HG02840 (cell line): ENCODE data around the gene NPAS3.

Experiments
- ATAC-seq: cut with Tn5 transposase; IDR thresholded peaks from one replicate; pipeline ENCODE4 v1.9.1; 2021; ENCODE audit warnings: mild to moderate bottlenecking, moderate library complexity, moderate number of reproducible peaks; ENCODE audit not compliant: unreplicated experiment, low FRiP score

Gene NPAS3

DNA sequence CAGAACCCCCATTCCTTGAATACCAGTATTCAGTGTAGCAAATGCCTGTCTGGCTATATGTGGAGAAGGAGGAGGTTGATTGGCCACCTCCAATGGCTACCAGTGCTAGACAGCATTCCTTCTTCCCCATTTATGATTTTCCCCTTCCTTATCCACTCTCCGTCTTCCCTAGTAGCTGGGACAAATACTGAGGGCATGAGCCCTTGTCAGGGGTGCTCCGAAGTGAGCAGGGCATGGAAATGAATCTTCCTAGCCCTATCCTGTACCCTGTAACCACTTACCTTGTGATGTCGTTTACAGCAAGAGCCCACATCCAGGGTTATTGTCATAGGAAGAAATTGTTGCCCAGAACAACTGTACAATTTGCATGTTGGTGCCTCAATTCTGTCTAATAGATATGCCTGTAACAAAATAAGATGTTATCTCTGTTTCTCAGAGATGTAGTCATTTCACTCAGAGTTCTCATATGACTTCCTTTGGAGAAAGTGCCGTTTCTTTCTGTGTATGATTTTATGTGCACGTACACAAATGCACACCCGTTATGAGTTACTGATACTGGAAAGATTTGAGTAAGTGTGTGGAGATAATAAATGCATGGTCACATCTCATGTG lies 588.5 kb downstream of the NPAS3 start:
- no peak for ATAC-seq

DNA sequence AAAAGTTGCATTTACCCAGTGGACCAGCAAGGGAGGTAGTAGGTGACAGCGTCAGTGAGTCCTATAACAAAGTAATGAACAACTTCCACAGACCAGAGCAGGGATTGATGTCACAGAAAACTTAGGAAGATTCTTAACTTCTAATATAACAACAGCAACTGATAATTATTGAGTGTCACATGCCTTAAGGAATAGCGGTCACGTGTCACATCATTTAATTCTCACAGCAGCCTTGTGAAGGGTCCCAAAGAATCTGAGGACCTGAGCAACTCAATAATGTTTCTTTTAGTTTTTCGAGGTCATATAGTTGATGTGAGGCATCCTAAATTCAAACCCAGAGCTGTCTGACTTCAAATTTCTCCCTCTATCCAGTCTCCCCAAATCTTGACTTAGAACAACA lies 590.0 kb downstream of the NPAS3 start:
- ATAC-seq = no peak

DNA sequence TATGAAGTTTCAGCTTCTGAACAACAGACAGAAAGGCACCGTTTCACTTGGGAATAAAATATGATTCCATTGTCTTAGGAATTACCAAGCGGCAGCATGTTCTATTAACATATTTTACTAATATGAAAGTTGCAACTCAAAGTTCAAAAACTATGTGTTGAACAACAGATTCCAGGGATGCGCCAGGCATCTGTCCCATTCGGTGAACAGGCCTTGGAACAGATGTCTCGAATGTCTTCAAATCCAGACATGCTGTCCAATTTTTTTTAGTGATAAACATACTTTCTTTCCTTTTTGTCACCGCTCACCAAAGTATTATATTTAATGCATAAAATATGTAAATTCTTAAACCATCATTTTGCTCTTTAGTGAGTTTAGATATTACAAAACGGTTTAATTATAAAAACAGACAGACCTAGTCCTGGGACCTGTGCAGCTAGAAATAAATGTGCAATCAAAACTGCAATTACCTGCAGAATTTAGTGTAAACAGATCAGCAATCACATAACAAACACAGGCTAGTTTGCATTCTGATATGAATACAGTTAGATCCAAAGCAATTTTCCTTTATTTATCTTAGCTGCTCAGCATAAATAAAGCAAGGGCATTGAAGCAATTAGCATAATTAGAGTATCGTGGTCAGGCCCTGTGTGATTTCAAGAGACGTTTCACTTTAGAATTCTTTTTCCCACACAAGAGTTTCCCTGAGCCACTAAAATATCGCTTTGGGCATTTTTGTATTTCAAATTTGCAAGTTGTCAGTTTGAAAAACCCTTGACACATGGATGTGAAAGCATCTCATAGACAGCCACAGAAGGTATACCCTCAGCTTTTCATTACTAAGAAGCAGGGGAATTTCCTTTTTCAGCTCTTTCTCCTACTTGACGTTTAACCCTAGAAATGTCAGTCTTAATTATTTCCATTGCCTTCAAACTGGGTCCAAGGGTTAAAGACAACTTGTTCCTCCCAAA lies 591.4 kb downstream of the NPAS3 start:
- ATAC-seq = no peak

DNA sequence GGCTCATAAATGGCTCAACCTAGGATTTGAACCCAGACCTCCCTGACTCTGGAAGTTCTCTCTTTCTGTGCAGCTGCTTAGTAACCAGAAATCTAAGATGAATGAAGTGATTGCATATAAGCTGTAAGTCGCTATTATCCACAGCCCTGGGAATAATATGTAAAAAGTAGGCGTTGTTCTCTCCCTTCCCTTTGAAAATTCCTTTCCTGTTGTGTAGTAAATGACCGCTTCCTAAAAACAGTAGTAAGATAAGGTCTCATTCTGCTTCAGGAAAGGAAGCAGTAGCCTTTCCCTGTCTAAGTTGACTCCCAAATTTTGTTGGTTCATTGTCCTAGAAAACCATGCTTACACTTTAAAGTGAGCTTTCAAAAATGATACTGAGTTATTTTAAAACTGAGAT lies 593.9 kb downstream of the NPAS3 start:
- ATAC-seq = no peak

DNA sequence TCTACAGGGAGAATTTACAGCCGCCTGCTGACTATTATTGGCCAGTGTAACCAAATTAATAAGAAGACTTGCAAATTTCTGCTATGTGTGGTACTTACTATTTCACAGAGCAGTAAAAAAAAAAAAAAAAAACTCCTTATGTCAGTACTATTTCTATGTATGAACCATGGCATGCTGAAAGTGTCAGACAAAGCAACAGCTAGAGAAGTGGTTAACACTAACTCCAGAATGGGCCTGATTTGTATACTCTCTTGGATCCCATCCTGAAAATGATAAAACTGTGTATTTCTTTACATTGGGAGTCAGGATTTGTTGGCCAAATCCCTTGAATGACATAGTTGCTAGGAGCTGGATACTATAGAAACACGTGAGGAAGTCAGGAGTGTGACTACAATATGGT lies 595.4 kb downstream of the NPAS3 start:
- ATAC-seq = no peak

DNA sequence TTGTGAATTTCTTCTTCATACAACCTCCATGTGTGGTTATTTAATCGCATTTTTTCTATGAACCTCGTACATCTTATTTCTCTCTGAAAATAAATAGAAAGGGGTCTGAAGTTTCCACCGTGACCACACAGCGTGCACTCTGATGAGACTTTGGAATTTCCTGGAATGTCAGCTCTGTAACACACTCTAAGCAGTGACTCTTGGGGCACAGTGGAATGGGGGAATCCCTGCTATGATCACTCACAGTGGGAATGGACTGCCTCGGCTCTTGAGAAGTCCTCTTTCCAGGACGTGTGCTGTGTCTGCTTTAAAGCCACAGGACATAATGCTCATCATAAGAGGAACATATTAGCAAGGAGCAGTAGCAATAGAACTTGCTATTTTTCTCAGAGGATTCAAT lies 596.0 kb downstream of the NPAS3 start:
- ATAC-seq = no peak

DNA sequence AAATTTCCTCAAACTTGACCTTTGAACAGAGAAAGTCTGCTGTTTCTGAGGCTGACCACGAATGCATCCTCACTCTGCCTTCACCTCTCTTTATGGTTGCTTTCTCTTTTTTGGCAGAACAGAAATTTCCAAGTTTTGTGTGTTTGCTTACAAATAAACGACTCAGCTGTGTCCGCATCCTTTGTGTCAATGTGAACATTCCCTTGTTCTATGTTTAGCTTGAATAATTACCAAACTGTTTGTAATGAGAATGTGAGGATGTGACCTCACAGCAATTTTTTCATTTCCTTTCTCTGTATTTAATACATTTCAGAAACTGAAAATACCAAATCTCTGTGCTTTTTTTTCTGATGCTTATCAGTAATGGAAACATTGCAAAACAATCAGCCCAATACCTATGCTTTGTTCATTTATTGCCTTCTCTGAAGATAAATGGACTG lies 601.3 kb downstream of the NPAS3 start:
- ATAC-seq = no peak

DNA sequence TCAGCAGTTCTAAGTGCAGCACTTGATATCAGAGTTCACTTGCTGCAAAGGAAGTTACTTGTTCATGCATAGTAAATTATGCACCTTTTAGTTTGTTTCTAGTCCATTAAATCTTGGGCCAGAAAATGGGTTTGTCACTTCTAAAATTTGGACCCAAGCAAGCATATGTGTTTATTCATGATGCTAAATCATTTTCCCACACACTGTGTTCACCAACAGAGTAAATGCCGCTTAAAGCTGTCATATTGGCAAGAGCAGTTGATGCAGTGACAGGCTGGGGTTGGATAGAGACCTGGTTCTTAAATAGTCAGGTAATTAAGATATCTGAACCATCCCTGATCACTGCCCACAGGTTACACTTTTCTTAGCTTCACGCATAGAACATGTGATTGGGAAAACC lies 602.5 kb downstream of the NPAS3 start:
- no peak for ATAC-seq

DNA sequence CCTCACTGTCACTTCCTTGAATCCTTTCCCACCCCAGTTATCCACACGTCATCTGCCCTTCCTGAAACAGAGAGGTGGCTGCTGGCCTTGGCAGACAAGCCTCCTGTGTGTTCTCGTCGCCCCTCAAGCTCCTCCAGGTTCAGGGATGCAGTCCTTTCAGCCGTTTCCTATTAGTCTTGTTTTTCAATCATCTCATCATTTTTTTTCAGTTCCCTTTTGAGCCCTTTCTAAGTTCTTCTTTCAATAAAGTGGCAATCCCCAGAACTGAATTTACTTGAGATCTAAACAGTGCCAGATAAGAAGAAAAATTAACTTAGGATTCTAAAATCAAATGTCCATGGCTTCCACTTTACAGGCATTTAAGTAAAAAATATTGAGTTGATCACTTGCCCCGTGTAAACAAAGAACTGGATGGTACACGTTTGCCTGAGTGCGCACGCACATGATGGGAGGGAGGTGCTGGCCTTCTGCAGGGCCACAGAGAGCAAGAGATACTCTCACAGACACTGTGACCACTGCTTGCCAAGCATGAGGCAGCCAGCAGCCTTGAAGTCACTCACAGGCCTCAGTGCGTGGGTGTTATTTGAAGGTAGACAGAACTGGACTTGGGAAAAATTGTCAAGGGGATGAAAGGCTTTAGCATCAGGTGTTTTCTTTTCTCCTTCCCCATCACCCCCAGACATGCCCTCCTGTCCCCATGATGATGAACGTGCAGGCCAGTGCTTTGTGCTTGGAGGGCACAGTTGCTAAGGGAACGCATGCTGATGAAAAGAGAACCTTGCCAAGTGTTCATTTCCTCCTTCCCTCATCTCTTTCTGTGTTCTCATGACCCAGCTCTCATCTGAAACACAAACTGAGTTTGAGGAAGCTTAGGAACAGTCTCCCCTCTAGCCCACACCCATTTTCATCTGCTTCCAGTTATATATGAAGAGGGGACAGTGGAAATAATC lies 603.9 kb downstream of the NPAS3 start:
- no peak for ATAC-seq

DNA sequence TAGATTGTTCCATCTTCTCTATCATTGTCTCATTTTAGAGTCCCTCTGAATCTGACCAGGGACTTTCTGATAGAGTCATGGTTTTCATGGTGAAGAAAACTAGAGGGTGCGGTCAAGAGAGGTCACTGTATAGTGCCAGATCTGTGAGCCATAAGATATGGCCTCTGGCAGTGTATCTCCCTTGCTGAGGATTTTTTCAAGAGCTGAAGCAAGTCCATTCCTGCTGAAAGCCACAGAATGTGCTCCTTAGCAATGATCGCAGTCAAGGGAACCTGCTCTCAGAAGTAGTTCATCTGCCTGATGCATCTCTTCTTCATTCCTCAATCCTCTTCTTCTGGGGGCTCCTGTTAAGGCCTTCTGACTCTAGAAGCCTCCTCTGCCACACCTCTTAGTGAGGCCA lies 607.0 kb downstream of the NPAS3 start:
- ATAC-seq = no peak

DNA sequence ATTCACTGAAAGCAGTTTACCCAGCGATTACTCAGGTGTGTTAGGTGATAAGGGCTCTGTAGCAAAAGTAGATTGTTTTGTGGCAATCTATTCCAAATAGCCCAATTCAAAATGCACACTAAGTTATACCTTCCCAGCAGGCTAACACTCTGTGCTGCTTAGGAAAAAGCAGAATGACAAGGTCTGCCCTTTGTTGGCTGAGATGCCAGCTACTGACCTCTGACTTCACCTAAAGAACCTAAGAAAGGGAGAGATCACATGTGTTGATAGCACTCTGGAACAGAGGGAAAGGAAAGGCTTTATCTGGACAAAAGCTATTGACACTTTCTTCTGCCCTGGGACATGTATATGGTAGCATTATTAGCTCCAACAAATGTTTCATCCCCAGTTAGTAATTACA lies 609.9 kb downstream of the NPAS3 start:
- ATAC-seq = no peak

DNA sequence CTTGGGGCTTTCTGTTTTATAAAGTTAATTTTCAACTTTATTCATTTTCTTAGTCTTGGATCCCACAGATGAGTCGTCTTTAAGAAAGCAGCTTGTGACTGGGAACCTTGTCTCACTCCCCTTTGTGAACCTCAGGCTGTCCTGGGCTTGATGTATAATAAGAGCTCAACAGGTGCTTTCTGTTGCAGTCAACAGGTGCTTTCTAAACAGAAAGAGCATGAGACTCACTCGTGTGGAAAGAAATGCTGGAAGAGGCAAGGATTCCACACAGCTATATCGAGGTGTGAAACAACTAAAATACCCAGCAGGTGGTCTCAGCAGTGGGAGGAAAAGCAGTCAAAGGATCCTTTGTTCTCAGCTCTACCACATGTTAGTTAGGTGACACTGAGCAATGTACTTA lies 613.3 kb downstream of the NPAS3 start:
- no peak for ATAC-seq

DNA sequence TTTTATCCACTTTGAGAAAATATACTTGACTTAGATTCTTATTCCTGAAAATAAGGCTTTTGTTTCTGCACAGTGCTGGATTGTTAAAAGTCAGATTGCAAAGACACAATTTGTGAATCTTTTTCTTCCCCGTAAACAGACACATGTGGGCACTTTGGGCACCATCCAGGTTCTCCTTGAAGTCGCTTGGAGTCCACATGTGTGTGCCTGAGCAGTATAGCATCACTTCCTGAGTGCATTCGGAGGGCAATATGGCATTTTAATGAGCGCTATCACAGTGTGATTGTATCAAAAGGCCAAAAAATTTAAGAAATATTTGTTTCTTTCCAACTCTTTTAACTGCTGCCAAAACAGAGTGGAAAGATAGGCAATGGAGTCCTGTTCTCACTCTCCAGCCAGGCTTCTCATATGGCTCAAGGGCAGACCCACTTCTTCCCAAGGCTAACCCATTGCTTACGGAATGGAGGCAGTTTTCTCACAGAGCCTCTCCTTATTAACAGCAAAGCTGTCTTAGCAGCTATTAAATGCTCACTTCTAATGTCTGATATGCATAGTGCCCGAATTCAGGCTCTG lies 615.1 kb downstream of the NPAS3 start:
- ATAC-seq = no peak

DNA sequence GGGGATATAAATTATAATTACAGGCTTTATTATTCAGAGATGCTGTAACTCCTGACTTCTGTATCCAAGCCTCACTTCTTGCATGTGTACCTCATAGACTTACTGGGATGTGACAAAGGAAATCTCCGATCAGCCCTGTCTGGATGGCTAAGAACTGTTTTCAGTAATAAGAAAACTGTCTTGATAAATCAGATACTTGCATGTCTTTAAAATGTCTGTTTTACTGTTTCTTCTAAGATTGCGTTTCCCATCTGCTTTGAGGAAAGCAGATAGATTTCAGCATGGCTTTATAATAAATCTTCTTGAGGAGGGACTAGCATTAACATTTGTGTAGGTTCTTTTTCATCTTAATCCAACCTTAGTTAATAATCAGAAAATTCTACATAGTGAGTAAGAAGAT lies 616.3 kb downstream of the NPAS3 start:
- no peak for ATAC-seq

DNA sequence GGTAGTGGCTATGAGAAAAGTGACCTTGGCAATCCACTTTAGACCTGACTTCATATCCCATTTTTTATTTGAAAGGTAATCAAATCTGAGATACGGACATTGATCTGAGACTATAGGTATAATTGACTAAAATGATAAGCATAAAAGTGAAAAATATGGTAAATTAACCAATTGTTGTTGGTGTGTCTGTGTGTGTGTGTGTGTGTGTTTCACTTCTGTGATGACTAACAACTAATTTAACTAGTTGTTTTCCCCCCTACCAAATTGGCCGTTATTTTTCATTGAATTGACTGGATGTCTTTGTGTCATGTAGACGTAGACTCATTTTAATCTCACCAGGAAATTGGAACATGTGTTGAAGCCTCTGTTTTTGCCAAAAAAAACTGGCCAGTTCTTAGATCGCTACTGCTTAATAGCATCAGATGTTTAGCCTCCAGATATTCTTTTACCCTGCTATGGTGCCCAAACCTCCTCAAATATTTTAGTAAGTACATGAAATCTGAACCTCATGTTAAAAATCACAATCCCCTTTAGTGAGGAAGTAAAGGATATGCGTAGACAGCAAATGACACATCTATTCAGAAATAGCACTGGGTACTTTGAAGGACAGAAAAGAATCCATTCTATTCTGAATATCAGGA lies 617.2 kb downstream of the NPAS3 start:
- ATAC-seq = no peak

DNA sequence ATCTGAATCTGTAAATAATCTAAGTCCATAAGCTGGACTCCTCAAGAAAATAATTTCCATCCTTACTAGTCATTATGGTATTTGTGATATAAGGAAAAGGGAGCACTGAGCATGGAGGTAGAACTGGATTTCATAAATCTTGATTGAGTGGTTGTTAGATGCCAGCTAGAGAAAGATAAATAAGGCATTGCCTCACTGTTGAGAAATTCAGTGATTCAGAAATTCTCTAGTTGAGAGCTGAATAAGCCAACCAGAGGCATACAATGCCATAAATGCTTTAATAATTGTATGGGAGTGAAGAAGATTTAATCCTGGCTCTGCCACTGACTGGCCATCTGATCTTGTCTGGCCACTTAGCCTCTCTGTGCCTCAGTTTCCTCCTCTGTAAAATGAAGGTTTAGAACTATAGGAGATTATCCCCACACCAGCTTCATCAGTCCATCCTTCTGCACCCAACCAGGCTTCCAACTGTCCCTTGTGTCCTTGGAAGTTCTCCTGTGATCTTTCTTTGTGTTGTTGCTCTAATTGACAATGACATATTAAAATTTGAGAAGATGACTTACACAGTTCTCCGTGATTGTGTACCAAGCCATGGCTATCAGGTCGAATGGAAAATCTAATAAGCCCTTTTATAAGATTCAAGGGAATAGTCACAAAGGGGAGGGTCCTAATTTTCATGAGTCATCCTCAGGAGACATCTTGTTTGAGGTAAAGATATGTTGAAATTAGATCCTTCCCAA lies 617.9 kb downstream of the NPAS3 start:
- ATAC-seq = no peak

DNA sequence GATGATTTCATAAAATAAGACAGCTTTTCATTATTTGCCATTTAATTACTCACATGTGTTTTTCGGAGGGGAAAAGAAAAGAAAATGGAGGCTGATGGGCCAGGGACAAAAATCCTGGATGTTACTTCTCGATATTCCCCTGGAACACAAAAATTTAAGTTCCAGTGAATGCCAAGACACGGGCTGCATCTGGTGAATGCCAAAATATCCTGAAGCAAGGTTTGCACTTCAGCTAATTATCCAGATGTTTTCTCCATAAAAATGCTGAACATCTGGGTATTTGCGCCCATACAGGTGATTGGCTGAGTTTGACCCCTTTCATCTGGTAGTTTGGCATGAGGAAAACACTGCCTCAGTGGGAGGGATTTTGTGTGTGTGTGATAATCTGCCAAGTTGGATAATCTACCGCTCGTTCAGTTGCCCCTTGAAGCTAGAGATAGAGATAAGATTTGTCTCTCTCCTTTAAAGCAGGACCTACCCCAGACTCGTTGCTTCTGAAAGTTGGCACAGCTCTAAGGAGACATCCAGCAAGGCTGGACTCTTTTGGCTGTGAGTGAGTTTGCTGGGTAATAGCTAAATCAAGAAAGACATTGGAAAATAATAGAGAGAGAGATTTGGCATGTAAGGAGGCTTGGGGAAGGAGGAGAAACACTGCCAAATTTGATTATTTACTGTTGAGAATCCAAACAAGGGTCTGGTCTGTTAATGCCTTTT lies 622.2 kb downstream of the NPAS3 start:
- no peak for ATAC-seq

DNA sequence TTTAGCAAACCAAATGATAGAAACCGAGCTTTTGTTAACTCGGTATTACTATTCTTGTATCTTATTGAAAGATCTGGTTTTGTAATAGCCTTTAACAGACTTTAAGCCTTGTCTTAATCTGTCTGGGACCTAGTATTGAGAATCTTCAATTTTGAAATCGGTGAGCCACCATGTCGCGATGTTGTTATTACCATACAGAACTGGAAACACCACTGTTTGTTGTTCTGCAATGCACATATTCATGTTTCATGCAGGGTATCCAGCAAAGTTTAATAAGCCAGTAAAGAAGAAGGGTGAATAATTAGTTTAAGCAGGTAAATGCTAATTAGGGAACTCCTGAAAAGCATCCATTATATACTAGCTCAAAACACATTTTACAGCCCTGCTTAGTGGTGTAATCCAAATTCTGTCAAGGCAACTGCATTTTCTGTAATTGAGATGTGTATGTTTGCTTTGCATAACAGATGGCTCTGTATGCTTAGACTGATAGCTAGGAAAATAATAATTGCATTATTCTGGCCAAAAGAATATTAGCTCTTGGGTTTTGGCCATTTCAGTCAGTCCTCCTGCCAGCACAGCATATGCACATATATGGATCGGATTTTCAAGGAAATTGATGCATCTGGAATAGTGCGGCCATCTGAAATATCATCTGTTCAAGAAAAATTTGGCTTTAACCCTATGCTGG lies 623.0 kb downstream of the NPAS3 start:
- ATAC-seq = no peak
